Stimulated activated CD4-positive, alpha-beta T cell treated with anti-CD3 and anti-CD28 coated beads, Interleukin-4, amount 100 ng/mL, for 24 hours (primary cell): ENCODE data around the gene CALML6.
A peak's percentile ranks its signal among the peaks of the same experiment; 100 is the strongest.
"Not testable (repeated sequence)": the region's sequence is repeated elsewhere in the genome, so short reads cannot be mapped to it uniquely, and the experiment has no call there.

ENCODE experiments used
- DNase-seq: peaks from one replicate; pipeline ENCODE4 v3.0.0-alpha.2; 2020

The CALML6 gene, protein sequence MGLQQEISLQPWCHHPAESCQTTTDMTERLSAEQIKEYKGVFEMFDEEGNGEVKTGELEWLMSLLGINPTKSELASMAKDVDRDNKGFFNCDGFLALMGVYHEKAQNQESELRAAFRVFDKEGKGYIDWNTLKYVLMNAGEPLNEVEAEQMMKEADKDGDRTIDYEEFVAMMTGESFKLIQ

DNA sequence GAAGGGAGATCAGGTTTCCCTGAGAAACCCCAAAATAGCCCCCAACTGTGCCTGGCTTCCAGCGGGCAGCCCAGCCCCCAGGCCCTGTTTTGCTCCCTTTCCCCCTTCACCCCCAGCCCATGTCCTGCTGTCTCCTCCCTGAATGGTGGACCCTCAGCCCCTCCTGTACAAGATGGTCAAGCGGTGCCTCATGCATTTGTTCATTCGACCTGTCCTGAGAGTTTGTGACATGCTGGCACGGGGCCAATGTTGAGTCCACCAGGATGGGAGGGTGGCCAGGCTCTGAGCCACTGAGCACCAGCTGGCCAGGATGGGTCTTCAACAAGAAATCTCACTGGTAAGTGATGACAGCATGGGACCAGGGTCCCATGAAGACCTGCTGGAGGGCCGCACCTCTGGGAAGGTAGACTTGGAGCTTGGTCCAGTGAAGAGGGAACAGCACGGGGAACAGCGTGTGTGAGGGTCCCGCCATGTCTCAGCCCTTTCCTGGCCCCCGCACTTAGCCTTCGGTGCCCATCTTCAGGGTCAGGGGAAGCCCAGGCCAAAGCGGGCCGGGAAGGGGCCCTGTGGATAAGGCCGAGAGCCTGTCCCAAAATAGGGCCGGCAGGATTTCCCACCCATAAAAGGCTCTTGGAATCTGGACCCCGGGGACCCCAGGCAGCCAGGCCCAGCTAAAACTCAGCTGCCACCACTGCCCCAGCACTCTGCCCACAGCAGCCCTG, at the start of gene CALML6:
TSS of gene CALML6 (plus strand) at position 290 of the 722 bp plus-strand sequence. CDS start at position 311, 21 bp downstream.
- DNase-seq = no peak

DNA sequence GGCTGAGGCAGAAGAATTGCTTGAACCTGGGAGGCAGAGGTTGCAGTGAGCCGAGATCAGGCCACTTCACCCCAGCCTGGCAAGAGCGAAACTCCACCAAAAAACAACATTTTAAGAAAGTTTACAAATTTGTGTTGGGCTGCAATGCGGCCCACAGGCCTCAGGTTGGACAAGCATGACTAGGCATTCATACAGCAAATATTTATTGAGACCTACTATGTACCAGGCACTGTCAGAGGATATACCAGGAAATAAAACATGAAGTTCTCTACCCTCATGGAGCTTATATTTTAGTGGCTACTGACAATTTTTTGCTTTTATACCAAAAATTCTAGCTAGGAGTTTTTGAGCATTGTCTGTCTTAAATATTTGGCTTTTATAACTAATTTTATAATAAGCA, 47.9 kb upstream of the CALML6 start:
- no peak for DNase-seq

DNA sequence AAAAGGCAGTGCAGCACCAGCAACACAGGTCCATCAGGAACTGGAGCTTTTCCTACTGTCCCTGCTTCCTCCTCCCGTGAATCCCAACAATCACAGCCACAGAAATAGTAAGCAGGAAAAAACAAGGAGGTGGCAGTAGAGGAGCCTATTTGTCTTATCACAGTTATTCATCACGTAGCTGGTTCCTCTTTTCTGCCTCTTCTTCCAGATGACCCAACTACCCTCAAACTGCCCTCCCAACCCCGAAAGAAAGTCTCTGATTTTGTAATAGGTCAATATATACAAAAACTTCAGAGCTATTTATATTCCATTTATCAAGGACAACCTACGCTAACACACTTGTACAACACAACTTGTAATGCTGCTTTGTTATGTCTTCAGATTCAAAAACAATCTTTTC, 45.6 kb upstream of the CALML6 start:
- DNase-seq = no peak

DNA sequence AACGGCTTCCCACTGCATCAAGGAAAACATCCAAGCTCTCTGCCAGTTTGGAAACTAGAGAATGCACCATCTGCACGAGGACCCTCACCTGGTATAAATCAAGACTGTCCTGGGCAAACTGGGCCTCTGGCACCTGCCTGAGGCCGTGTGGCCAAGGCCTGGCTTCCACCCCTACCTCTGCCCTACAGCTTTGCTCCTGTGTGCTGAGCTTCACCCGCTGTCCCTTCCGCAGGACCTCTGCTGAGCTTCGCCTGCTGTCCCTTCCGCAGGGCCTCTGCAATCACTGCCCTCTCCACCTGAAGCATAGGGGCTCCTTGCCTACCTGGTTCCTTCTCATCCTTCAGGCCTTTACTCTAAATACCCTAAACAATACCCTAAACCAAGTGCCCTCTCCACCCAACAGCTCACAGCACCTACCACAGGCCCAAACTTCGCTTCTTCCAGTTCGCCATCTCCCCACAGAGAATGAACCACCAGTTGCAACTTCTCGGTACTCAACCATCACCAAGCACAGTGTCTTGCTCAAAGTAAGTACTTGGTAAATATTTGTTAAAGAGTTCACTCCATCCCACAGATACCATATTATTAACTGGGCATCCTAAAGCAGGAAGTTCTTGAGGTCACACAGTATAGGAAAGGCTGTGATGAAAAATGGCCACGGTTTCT, 42.6 kb upstream of the CALML6 start:
- no peak for DNase-seq

DNA sequence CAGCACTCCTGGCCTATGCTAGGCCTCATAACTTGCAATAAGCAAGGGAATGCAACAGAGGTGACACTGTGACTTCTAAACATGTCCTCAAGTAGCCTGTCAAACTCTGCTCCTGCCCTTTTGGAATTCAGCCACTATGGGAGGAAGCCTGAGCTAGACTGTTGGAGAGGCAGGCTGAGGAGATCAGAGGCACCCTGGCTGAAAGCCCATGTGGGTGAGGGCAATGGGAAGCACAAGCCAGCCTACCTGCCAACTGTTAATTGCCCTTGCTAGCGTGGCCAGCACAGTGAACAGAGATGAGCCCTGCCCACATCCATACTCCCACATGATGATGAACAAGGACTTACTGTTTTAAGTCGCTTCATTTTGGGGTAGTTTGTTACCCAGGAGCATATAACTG, 41.9 kb upstream of the CALML6 start:
- DNase-seq = no peak

DNA sequence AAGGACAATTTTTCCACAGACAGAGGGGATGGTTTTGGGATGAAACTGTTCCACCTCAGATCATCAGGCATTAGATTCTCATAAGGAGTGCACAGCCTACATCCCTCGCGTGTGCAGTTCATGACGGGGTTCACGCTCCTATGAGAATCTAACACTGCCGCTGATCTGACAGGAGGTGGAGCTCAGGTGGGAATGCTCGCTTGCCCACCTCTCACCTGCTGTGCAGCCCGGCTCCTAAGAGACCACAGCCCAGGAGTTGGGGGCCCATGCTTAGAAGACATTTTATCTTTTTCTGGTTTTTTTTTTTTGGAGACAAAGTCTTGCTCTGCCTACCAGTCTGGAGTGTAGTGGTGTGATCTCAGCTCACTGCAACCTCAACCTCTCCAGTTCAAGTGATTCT, 40.2 kb upstream of the CALML6 start:
- no peak for DNase-seq

DNA sequence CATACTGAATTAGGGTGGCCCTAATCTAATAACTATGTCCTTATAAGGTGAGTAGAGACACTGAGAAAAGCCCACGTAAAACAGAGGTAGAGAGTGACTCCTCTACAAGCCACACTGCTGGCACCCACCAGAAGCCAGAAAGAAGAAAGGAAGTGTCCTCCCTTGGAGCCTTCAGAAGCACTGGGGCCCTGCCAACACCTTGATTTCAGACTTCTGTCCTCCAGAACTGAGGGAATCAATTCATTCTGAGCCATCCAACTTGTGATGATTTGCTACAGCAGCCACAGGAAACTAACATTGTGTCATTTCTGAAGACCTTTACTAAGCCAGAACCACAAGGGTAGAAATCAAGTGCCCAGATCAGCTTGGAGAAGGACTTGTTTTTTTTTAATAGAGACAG, 39.1 kb upstream of the CALML6 start:
- DNase-seq = peak; percentile 30

DNA sequence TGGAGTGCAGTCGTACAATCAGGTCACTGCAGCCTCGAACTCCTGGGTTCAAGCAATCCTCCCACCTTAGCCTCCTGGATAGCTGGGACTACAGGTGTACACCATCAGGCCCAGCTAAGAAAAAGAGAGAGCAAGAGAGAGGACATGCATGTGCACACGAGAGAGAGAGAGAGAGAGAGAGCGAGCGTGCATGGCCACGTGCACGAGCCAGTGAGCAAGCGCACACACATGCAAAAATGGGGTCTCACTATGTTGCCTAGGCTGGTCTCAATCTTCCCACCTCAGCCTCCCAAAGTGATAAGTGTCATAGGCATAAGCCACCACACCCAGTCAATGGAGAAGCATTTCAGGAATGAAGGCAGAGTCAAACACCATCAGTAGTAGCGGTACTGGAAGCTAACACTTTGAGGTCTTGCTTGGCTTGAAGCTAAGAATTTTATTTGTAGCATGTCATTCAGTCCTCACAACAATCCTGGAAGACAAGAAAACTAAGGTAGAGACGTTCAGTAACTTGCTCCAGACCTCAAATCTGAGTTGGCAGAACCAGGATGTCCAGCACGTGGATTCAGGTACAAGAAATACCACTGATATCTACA, 38.6 kb upstream of the CALML6 start:
- DNase-seq = no peak

DNA sequence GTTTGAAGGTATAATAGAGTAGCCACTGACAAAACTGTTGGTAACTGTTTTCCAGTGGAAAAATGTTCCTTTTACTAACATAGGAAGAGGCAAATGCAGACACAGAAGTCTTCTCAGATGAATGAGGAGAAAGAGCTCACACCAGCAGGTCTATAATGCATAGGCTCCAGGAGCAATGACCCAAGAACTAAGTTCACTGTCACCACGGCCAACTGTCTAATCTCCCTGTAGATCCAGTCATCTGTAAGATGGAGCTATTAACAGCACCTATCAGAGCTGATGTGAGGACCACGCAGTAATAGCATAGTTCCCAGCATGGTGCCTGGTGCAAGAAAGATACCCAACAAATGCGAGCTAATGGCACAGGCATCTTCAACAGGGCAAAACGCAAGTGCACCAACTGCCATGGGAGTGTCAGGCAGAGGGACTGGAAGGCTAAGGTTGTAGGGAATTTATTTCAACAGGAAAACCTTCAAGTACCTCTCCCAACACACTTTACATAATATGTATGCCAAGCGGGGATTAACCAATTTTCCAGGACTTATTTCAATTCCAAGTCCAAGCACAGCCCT, 37.1 kb upstream of the CALML6 start:
- no peak for DNase-seq

DNA sequence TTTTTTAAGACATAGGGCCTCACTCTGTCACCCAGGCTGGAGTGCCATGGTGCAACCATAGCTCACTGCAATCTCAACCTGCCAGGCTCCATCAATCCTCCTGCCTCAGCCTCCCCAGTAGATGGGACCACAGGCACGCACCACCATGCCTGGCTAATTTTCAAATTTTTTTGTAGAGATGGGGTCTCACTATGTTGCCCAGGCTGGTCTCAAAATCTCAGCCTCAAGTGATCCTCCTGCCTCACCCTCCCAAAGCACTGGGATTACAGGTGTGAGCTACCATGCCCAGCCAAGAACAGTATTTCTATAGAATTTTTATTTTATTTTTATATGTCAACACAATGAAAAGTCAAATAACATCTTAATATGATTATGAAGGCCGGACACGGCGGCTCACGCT, 35.1 kb upstream of the CALML6 start:
- no peak for DNase-seq

DNA sequence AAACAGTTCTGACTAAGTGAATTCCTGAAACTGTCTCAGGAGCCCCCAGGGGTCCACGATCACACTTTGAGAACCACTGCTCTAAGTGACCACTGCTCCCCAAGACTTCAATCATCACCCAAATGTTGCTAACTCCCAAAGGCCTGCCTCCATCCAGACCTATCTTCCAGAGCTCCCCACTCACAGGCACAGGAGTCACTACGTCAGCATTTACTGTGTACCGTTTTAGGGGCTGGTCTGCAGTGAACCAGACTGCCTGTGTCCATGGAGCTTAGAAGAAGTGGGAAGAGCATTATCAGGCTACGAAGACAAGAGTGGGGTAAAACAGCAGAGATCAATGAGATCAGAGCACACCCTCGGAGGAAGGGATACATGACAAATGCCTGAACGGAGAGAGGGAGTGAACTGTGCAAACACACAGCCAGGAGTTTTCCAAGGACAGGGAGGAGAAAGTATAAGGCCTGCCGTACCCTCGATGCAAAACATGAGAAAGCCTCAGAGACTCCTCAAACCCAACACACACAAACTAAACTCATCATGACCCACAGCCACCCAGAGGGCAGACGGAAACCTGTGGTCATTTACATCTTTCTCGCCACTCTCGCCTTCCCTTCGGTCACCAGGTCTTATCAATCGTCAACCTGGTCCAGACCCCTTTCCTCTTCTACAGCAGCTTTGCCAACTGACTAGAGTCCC, 34.3 kb upstream of the CALML6 start:
- no peak for DNase-seq

DNA sequence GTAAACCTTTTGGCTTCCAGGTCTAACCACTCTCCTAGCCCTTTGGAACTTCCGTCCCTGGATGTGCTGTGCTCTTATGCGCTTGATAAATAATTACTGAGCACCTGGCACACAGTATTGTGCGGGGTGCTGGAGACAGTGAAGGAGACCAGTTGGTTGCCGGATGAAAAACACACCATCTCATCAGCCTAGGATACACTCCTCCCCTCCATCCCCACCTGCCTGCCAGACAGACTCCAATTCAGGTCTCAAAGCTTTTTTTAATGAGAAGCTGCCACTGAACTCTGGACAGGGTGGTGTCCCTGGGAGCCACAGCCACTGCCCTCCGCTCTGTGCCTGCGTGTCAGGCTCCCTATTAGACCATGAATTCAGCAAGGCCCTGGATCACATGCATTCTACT, 33.3 kb upstream of the CALML6 start:
- no peak for DNase-seq

DNA sequence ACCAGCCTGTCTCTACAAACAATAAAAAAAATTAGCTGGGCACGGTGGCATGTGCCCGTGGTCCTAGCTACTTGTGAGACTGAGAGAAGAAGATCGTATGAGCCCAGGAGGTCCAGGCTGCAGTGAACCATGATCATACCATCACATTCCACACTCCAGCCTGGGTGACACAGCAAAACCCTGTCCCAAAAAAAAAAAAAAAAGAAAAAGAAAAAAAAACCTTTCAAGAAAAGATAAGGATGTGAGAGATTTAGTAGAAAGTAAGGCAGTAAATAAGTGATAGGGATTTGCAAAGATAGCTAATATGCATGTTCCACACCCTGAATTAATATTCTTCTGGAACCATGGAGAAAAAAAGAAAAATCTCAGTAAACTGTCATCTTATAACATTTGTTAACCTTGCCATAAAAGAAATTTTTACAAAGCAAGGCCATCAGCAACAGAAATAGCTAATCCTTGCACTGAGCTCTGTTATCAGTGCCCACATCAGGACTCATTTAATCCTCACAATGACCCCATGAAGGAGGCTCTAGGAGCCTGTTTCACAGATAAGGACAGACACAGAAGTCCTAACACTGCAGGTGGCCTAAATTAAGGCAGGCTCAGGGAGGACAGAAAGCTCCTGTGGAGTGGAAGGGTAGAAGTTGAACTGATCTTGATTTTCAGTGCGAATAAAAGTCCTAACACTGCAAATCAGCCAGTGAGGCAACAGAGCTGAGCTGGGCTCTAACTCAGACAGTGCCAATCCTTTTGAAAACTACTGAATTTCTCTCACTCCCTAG, 31.8 kb upstream of the CALML6 start:
- no peak for DNase-seq

DNA sequence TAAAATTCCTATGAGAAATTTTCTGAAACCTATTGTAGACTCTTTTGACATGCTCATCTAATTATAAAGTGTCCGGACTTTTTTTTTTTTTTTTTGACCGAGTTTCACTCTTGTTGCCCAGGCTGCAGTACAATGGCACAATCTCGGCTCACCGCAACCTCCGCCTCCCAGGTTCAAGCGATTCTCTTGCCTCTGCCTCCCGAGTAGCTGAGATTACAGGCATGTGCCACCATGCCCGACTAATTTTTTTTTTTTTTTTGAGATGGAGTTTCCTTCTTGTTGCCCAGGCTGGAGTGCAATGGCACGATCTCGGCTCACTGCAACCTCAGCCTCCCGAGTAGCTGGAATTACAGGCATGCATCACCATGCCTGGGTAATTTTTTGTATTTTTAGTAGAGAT, 31.2 kb upstream of the CALML6 start:
- DNase-seq = not testable (repeated sequence)

DNA sequence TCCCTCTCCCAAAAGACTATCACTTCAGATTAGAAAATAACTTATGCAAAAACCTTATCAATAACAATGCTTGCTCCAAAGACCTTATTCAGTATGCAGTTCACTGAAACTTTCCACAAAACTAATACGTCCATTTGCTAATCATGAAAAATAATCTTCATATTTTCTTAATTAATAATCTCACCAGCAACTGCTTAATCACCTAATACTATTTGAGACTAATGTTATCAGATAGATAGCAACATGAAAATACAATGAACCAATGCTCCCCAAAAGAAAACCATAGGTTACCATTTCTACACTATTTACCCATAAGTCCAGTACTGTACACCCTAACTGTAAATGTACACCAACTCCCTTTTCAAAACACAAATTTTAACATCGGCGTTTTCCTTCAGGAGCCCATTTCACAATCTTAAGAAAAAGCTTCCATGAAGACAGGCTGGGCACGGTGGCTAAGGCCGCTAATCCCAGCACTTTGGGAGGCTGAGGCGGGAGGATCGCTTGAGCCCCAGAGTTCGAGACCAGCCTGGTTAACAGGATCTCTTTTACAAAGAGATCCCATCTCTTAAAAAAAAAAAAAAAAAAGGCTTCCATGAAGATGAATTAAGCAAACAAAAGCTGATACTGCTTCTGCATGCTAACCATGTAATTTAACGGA, 25.8 kb upstream of the CALML6 start:
- DNase-seq = no peak

DNA sequence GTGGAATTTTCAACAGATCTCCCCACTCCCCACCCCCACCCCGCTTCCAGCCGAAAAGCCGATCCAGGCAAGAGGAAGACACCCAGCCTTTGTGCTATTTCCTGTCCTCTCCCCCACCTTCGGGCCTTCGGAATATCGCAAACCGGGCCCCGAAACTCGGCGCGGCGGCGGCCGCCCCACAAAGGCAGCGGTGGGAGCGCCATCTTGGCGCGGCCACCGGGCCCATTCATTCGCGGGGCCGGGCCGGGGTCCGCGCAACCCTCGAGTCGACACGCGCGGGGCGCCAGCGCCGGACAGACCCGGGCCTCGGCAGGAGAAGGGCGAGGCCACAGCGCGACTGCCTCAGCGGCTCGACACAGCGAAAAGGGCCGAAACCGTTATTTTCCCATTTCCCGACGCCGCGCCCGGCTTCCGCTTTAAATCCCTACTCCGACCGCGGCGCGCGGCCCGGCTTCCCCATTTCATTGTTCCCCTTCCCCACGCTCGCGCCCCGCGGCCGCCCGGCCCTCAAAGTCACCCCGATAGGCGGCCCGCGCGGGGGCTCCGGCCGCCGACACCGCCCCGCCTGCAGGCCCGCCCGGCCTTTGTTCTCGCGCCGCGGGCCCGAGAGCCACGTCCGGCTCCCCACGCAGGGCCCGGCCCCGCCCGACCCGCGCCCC, 25.1 kb upstream of the CALML6 start:
- peak; percentile 41 for DNase-seq

DNA sequence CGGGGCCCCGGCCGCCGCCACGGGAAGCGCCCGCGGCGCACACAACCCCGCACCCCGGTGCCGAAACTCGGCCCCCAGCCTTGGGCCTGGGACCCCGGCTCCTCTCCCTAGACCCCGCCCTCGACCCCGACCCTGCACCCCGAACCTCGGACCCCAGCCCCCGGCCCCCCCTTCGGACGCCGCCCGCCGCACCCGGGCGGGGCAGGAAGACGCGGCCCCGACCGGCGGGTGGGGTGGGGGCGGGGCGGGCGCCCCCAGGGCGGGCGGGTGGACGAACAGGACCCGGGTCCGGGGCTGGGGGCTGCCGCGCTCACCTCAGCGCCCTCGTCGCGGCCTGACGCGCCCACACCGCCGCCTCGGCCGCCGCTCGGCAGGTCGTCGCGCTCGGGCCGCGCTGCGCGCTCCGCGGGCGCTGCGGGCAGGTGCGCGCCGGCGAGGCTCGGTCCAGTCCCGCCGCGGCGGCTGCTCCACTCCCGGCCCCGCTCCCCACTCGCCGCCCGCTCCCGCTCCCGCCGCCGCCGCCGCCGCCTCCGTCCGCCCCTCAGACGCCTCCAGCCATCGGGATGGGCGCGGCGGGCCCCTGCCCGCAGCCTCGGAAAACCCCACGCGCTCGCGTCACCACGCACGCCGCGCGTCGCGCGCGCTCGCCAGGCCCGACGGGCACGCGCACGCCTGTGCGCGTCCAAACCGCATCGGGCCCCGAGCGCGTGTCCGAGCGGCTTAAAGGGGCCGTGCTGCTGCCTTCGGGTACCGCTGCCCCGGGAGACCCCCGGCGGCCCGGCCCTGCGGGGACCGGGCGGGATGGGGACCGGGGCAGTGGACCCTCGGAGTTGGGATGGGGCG, 24.3 kb upstream of the CALML6 start, which contains the start of gene GNB1:
TSS of gene GNB1 (minus strand) at position 582 of the 843 bp plus-strand sequence. CDS start 65,634 bp downstream, outside the sequence.
- peak; percentile 84 for DNase-seq

DNA sequence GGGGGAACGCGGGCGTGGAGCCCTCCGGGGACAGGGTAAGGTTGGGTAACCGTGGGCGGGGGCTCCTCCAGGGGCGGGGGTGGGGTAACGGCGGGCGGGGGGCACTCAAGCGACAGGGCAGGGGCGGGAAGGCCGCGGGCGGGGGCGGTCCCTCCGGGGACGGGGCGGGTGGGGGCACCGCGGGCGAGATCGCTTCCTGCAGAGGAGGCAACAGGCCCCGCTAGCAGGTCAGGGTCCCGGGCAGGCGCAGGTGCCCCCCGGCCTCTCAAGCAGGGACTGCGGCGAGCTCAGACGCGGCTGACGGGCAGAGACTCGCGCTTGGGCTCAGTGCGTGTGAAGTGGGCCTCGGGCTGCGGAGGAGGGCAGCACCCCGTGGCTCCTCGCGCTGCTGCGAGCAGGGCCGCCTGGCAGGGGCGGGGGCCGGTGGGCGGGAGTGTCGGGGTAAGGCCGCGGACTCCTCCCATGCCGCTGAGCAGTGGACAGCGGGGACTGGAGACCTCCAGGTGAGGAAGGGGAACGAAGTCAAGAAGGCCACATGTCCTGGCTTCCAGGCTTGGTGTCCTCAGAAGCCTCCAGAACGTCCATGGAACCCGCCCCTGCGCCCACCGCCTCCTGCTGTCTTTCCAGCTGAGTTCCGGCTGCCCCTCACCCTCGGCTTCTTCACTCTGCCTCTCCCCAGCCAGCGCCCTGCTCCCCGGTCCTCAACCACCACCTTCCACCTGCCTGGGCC, 23.5 kb upstream of the CALML6 start:
- DNase-seq = peak; percentile 69
